GM12801 (cell line): Measurements from ENCODE around the gene UBASH3B.

Experiments
- CTCF ChIP-seq: IDR thresholded peaks from one replicate; pipeline ENCODE4 v1.5.1; 2011; ENCODE audit warnings: control low read depth; ENCODE audit not compliant: insufficient read length; ENCODE audit errors: extremely low read depth

The UBASH3B gene

GRCh38 chr11:122671400-122671891 lies 15.9 kb downstream of the UBASH3B start:
- TF ChIP-seq CTCF, result no peak

- TF ChIP-seq CTCF, result no peak
These were observed 17.4 kb downstream of the UBASH3B start for GRCh38 chr11:122672892-122673291.

- no peak for TF ChIP-seq CTCF
These were observed 18.2 kb downstream of the UBASH3B start for GRCh38 chr11:122673701-122674100.

GRCh38 chr11:122676638-122677037 lies 21.1 kb downstream of the UBASH3B start:
- no peak for TF ChIP-seq CTCF

GRCh38 chr11:122677256-122677655 lies 21.7 kb downstream of the UBASH3B start:
- no peak for TF ChIP-seq CTCF

- TF ChIP-seq CTCF, result no peak
These were observed 22.9 kb downstream of the UBASH3B start for GRCh38 chr11:122678406-122678805.

- TF ChIP-seq CTCF, result no peak
These were observed 23.9 kb downstream of the UBASH3B start for GRCh38 chr11:122679466-122679865.

GRCh38 chr11:122681070-122681469 lies 25.5 kb downstream of the UBASH3B start:
- no peak for TF ChIP-seq CTCF
